Loucy (cell line): ENCODE measurements around the gene ZBED4.
A peak's percentile ranks its signal among the peaks of the same experiment; 100 is the strongest.

Experiments
- H2AFZ ChIP-seq: fragments of 200-600 bp; sonication (generic); 2 replicates; pipeline ENCODE4 v1.6.0; 2016; ENCODE audit warnings: antibody characterized with exemption, mild to moderate bottlenecking, low read length, moderate library complexity
- H3F3A ChIP-seq: fragments of 200-600 bp; 2 replicates; pipeline ENCODE4 v1.6.0; 2016; ENCODE audit warnings: antibody characterized with exemption, low read depth, mild to moderate bottlenecking
- H3K27me3 ChIP-seq: fragments of 200-600 bp; sonication (generic); 2 replicates; pipeline ENCODE4 v1.6.1; 2014; ENCODE audit warnings: low read length, mild to moderate bottlenecking; ENCODE audit not compliant: insufficient read depth, poor library complexity, severe bottlenecking
- H3K36me3 ChIP-seq: fragments of 200-600 bp; sonication (generic); 2 replicates; pipeline ENCODE4 v1.6.1; 2016; ENCODE audit warnings: low read length; ENCODE audit not compliant: insufficient read depth
- H3K4me1 ChIP-seq: fragments of 200-600 bp; sonication (generic); 2 replicates; pipeline ENCODE4 v1.5.1; 2014; ENCODE audit warnings: low read length, mild to moderate bottlenecking; ENCODE audit not compliant: insufficient read depth, poor library complexity, severe bottlenecking
- H3K4me2 ChIP-seq: fragments of 200-600 bp; sonication (generic); 2 replicates; pipeline ENCODE4 v1.6.0; 2014; ENCODE audit warnings: antibody characterized with exemption, low read length, low read depth, mild to moderate bottlenecking; ENCODE audit not compliant: poor library complexity, severe bottlenecking
- H3K4me3 ChIP-seq: fragments of 200-600 bp; sonication (generic); 2 replicates; pipeline ENCODE4 v1.5.1; 2014; ENCODE audit warnings: low read length, mild to moderate bottlenecking, mixed read lengths; ENCODE audit not compliant: poor library complexity, severe bottlenecking
- H3K79me2 ChIP-seq: fragments of 200-600 bp; sonication (generic); 2 replicates; pipeline ENCODE4 v1.6.1; 2014; ENCODE audit warnings: low read length; ENCODE audit not compliant: insufficient read depth
- H3K9ac ChIP-seq: fragments of 200-600 bp; sonication (generic); 2 replicates; pipeline ENCODE4 v1.6.0; 2014; ENCODE audit warnings: mild to moderate bottlenecking, low read depth, low read length, moderate library complexity; ENCODE audit not compliant: poor library complexity, severe bottlenecking
- H3K9me2 ChIP-seq: fragments of 200-600 bp; sonication (generic); replicated peaks from 2 replicates; pipeline ENCODE4 v1.6.1; 2016; ENCODE audit warnings: low read depth, low read length, mixed read lengths
- H3K9me3 ChIP-seq: fragments of 200-600 bp; sonication (generic); 2 replicates; pipeline ENCODE4 v1.6.1; 2014; ENCODE audit warnings: mild to moderate bottlenecking, antibody characterized with exemption, low read length, low read depth; ENCODE audit not compliant: insufficient read depth
- H4K20me1 ChIP-seq: fragments of 200-600 bp; sonication (generic); 2 replicates; pipeline ENCODE4 v1.6.0; 2014; ENCODE audit warnings: antibody characterized with exemption, low read length, mild to moderate bottlenecking; ENCODE audit not compliant: insufficient read depth, poor library complexity, severe bottlenecking
- CTCF ChIP-seq: fragments of 200-600 bp; sonication (generic); conservative IDR thresholded peaks from 2 replicates; pipeline ENCODE4 v1.5.1; 2014; ENCODE audit warnings: mild to moderate bottlenecking, antibody characterized with exemption, low read length
- EZH2phosphoT487 ChIP-seq: fragments of 200-600 bp; IDR thresholded peaks from 2 replicates; pipeline ENCODE4 v1.6.1; 2018; ENCODE audit warnings: antibody characterized with exemption, mild to moderate bottlenecking, moderate library complexity, borderline replicate concordance

The ZBED4 gene

GRCh38 chr22:49823289-49824045 is 30.2 kb upstream of the ZBED4 start:
- no peaks in the 10 kb centered on the region for H3F3A ChIP-seq
- no peak for TF ChIP-seq EZH2phosphoT487
- no peak for TF ChIP-seq CTCF
- H4K20me1 ChIP-seq: peaks cover 84% of the 10 kb centered on the region
- H3K27me3 ChIP-seq: no peaks in the 10 kb centered on the region
- H3K36me3 ChIP-seq: peaks cover 47% of the 10 kb centered on the region; the same call in 1 of the 2 replicates
- no peak overlapping the region for H2AFZ ChIP-seq
- no peaks in the 10 kb centered on the region for H3K9me3 ChIP-seq
- no peaks in the 10 kb centered on the region for H3K9me2 ChIP-seq
- H3K79me2 ChIP-seq: peaks cover 94% of the 10 kb centered on the region
- peaks cover 65% of the 10 kb centered on the region for H3K4me1 ChIP-seq
- no peak overlapping the region for H3K9ac ChIP-seq
- peak overlapping the region; percentile 97 for H3K4me2 ChIP-seq
- peak overlapping the region; percentile 82 for H3K4me3 ChIP-seq

GRCh38 chr22:49824185-49824925 is 29.3 kb upstream of the ZBED4 start:
- Histone ChIP-seq H3K79me2 (peaks cover 93% of the 10 kb centered on the region), H3K36me3 (peaks cover 41% of the 10 kb centered on the region; the same call in 1 of the 2 replicates), H3K27me3 (no peaks in the 10 kb centered on the region), H3F3A (no peaks in the 10 kb centered on the region), H3K9me3 (no peaks in the 10 kb centered on the region), H3K4me1 (peaks cover 67% of the 10 kb centered on the region), H3K9ac (peak overlapping the region; percentile 92), H3K4me3 (peak overlapping the region; percentile 82), H3K9me2 (no peaks in the 10 kb centered on the region), H2AFZ (no peak overlapping the region), H3K4me2 (peak overlapping the region; percentile 97), H4K20me1 (peaks cover 75% of the 10 kb centered on the region)
- no peak for TF ChIP-seq EZH2phosphoT487
- no peak for TF ChIP-seq CTCF

- Histone ChIP-seq H3K9me2 (no peaks in the 10 kb centered on the region), H3K9me3 (no peaks in the 10 kb centered on the region), H4K20me1 (peaks cover 69% of the 10 kb centered on the region), H3K4me3 (peak overlapping the region; percentile 82), H3K79me2 (peaks cover 87% of the 10 kb centered on the region), H3K27me3 (no peaks in the 10 kb centered on the region), H3K36me3 (peaks cover 41% of the 10 kb centered on the region; the same call in 1 of the 2 replicates), H2AFZ (no peak overlapping the region), H3K9ac (peak overlapping the region; percentile 92), H3F3A (no peaks in the 10 kb centered on the region), H3K4me1 (peaks cover 67% of the 10 kb centered on the region), H3K4me2 (peak overlapping the region; percentile 97)
- TF ChIP-seq EZH2phosphoT487 (no peak), CTCF (no peak)
These were observed 28.7 kb upstream of the ZBED4 start for GRCh38 chr22:49824936-49825335.
